Hematopoietic multipotent progenitor cell treated with erythropoietin and hydrocortisone succinate and interleukin-3 and kit ligand, for 17 days (in vitro differentiated cells): Measurements from ENCODE around the gene TSSC4.

ENCODE experiments used
- DNase-seq: peaks from one replicate; pipeline ENCODE4 v3.0.0-alpha.2; 2015; ENCODE audit warnings: low spot score

The TSSC4 gene

DNA sequence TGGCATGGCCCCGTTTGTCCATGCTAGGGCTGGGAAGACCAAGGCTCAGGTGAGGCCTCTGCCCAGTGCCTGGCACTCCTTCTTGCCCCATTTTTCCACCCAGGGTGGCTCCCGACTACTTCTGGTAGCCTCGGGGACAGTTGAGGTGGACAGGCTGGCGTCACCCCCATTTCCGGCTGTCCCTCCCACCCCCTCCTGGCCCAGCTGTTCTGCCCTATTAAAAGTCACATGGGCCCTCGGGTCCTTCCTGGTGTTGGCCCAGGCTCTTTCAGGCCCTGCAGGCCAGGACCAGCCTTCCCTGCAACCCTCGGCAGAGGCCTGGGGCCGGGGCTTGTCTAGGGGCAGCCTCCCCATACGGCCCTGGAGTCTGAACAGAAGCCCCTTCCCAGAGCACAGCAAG, 14.0 kb upstream of the TSSC4 start:
- DNase-seq: no peak

- DNase-seq: no peak
Measured at GRCh38 chr11:2387266-2387987, 13.1 kb upstream of the TSSC4 start.

GRCh38 chr11:2388431-2389376, 11.8 kb upstream of the TSSC4 start:
- no peak for DNase-seq

- DNase-seq: no peak
Measured at GRCh38 chr11:2389377-2390026, 11.0 kb upstream of the TSSC4 start.

DNA sequence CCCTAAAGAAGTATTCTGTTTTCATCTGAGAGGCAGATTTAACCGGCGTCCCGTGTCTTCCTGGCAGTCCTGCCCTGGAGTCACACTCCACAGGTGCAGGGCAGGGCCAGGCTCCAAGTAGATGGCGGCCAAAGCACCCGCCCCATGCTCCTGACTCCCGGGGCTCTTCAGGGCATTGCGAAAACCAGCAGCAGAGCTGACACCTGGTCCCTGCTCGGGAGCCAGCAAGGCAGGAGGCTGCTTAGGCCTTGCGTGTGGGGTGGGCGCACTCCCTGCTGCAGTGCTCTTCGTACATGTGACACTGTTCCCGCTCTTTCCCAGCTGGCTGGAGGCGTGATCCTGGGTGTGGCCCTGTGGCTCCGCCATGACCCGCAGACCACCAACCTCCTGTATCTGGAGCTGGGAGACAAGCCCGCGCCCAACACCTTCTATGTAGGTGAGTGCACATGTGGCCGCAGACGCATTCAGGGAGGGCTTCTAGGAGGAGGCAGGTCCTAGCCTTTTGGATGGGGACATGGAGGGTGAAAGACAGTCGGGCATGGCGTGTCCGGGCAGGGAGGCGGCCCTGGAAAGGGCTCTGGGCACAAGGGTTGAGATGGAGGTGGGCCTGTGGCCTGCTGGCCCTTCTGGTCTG, 10.3 kb upstream of the TSSC4 start:
- no peak for DNase-seq

GRCh38 chr11:2390725-2391151, 9.8 kb upstream of the TSSC4 start:
- DNase-seq: peak; percentile 10

GRCh38 chr11:2391181-2391975, 9.2 kb upstream of the TSSC4 start:
- DNase-seq: no peak

DNA sequence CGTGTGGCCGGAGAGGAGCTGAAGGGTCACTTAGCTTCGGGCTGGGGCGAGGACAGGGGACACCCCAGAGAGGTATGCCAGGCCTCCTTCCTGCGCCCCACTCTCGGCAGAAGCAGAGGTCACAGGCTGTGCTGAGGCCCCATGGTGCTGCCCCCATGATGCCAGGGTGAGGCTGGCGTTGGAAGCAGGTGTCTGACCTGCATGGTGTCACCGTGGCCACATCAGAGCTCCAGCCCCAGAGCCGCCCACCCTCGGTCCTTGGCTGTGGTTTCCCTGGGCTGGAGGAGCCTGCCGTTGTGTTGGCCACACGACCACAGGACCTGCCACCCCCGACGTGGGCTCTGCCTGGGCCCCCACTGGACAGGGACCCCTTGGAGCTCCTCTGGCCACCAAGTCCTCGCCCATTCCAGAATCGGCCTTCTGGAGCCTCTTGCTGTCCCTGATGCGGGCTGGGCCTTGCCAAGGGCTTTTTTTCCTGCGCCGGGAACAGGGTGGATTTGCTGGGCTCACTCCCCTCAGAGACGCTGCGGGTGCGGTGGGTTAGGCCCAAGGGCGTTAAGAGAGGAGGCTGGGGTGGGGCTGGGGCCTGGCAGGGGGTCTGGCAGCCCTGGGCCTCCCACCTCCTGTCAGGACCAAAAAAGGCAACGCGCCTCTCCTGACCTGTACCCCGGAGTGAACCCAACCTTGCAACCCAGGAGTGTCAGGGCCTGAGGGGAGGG, 8.2 kb upstream of the TSSC4 start:
- no peak for DNase-seq

DNA sequence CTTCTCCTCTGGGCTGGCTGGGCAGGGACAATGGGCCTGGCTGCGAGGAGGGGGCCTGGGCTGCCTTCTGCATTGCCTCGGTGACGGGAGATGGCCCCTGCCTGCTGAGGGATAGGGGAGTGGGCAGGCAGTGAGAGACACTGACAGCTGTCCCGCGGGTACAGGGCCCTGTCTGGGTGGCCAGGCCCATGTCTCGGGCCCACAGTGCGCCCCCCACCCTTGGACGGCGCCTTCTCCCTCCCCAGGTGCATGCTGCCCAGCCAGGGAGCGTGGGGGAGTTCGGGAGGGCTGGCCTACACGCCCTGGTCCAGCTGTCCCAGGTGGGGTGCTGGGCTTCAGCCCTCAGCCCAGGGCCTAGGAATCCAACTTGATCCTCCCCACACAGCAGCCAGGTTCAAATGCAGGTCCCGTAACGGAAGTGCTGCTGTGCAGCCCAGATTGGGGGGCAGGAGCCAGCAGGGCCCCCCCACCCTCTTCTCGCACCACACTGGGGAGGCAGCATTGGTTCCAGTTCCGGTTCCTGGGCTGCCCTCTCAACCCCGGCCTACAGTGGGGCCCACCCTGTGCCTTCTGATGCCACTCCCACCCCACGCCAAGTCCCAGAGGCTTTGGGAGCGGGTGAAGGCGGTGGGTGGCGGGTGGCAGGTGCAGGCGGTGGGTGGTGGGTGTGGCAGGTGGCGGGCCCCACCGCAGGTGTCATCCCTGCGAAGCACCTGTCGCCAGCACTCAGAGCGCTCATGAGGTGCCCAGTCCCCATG, 7.3 kb upstream of the TSSC4 start:
- no peak for DNase-seq

GRCh38 chr11:2393941-2394817, 6.4 kb upstream of the TSSC4 start:
- DNase-seq: no peak

GRCh38 chr11:2394818-2395105, 5.8 kb upstream of the TSSC4 start:
- no peak for DNase-seq

- no peak for DNase-seq
Measured at GRCh38 chr11:2395211-2395730, 5.3 kb upstream of the TSSC4 start.

DNA sequence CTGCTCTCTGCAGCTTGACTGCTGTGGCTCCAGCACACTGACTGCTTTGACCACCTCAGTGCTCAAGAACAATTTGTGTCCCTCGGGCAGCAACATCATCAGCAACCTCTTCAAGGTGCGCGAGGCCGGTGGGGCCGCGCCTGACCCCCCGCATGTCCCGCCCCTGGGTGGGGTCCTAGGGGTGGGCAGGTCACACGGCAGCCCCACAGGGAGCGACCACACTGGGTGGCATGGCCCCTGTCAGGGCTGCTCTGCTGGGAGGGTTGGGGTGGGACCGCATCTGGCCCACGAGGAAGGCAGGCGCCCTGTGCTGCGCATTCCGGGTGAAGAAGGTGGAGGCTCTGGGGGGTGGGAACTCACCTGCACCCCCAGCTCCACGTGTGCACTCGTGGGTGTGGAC, 4.7 kb upstream of the TSSC4 start:
- DNase-seq: no peak

DNA sequence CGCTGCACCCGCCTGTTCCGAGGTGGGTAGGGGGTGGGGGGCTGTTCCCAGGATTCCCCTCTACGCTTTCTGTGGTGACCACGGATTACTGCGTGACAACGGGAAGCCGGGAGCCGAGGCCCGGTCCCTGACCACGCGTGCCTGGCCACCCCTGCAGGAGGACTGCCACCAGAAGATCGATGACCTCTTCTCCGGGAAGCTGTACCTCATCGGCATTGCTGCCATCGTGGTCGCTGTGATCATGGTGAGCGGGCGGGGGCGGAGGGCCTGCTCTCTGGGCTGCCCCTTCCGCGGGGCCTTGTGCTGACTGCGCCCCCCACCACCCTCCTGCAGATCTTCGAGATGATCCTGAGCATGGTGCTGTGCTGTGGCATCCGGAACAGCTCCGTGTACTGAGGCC, 4.1 kb upstream of the TSSC4 start:
- no peak for DNase-seq

GRCh38 chr11:2397005-2397404, 3.5 kb upstream of the TSSC4 start:
- DNase-seq: no peak

DNA sequence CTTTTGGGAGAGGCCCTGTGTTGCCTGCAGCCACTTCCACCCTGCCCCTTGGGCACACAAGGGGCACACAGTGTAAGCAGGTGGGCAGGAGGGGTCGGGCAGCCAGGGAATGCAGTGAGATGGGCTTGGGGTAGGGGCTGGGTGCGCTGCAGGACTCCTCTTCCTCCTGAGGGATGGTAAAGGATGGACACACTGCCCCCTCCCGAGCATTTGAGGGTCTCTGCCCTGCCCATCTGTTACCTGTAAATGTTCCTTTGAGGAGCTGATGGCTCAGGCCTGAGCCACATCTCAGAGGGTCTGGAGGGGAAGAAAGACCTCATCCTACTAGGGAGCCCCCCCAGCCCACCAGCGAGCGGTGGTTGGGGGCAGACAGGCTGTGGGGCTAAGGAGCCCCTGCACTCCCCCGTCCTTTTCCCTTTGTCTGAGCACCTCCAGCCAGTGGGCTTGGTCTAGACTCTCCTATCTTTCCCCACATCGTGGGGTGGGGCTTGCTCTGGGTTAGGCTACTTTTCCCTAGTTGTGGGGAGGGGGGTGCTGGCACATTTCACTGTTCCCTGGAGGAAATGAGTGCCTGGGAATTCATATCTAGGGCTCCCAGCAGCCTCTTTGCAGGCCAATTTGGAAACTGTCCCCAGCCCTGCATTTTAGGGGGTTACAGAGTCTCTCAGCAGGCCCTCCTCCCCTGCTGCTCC, 1.7 kb upstream of the TSSC4 start:
- no peak for DNase-seq

DNA sequence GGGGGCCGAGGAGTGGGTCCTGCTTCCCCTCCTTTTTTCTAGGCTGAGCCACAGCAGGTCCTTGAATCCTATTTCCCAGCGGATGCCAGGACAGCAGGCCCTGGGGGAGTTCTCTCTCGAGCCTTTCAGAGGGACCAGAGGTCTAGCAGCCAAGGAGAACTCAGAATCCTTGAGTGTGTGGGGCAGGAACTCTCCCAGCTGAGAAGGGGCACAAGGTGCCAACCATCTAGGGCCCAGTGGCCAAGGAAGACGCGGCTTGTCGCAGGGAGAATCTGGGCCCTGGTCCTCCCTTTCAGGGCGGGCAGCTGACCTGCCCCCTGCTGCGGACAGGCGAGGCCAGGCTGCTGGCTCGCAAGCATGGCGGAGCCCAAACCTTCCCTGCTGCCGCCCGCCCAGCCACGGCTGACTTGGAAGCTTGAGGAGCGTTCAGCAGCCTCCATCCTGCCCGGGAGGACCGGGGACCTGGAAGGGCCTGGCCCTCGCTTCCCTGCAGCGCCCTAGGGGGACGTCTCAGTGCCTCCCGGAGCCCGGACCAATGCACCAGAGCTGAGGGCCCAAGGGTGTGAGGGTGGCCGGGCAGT, 972 bp upstream of the TSSC4 start:
- DNase-seq: no peak
